Measurements from ENCODE around the gene MAP3K15. TPM values are rescaled to one million over a fixed set of nuclear protein-coding genes. Genes with fewer than 3 reads are reported as not detected.
"Not testable (repeated sequence)": the region's sequence is repeated elsewhere in the genome, so short reads cannot be mapped to it uniquely, and the experiment has no call there.

Gene MAP3K15
- total RNA-seq, 1 donor from 2014 or later = 0.17 TPM

DNA sequence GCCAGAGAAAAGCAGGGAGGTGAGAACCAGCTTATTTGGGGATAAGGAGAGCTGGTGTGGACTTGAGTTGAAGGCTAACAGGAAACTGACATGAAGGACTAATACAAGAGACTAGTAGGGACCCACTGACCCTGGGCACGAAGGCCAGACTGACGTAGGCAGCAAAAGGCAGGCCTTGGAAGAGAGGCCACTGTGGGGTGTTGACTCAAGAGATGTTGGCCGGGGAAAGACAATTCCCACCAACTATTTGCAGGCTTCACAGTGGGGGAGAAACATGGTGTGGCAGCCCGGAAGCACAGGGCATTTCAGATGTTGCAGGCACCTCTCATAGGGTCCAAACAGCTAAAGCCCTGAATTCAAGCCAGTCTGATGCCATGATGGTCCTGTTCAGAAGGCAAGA lies 24.4 kb upstream of the MAP3K15 start:
- no peak for DNase-seq

DNA sequence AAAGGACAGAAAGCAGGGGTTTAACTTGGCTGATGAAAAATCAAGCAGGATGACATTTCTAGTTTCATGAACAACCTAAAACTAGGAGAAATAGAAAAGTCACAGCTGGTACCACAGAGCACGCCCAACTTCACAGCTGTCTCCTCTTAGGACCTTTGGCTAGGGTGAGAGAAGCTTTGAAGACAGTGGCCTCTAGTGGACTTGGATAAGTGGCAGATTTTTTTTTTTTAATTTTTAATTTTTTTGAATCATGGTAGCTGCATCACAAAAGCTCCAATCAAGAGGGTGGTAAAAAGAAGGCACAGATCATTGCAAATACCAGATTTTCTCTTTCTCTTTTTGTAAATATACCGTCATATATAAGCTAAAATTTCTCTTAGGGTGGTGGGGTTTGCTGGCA lies 20.2 kb upstream of the MAP3K15 start:
- DNase-seq = peak; percentile 32

DNA sequence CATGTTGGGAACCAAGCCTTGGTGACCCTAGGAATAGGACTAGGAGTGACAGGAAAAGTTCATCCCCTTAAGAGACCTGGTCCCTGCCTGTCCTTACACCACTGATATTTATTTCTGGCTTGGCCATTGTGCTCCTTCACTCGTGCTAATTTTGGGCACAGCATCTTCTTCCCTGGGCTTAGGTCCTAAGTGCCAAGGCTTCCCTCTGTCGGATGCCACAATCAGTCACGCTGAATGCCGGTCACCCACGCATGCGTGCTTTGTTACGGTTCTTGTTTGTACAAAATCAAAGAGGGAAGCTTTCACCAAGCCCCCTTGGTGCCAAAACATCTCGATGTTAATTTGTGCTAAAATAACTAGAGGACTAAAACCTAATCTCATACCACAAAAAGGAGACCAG lies 17.4 kb upstream of the MAP3K15 start:
- DNase-seq = no peak

DNA sequence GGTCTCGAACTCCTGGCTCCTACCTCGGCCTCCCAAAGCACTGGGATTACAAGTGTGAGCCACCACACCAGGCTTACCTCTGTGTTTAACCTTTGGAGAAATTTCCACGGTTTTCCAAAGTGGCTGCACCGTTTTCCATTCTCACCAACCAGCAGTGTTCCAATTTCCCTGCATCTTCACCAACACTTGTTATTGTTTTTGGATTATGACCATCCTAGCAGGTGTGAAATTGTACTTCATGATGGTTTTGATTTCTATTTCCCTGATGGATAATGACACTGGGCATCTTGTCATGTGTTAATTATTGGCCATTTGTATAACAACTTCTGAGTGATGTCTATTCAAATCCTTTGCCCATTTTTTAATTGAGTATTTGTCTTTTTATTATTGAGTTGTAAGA lies 2.7 kb upstream of the MAP3K15 start:
- no peak for DNase-seq

DNA sequence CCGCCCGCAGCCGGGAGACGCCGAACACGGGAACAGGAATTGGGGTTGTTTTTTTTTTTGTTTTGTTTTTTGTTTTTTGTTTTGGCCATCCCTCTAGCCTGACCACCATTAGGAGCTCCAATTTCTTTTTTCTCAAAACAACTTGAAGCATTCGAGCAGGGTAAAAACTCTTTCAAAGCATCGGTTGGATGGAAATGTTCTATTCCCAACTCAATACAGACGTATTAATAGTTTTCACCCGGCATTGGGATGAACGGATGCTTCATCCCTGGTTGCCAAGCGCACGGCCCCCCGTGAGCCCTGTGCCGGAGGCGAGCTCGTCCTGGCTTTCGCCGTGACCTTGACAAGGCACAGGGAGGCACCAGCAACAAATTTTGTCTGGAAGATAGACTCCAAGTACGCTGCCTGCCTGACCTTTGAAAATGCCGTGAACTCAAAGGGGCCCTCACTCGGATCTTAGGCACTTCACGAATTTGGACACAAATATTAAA lies 352 bp upstream of the MAP3K15 start:
- DNase-seq = no peak

DNA sequence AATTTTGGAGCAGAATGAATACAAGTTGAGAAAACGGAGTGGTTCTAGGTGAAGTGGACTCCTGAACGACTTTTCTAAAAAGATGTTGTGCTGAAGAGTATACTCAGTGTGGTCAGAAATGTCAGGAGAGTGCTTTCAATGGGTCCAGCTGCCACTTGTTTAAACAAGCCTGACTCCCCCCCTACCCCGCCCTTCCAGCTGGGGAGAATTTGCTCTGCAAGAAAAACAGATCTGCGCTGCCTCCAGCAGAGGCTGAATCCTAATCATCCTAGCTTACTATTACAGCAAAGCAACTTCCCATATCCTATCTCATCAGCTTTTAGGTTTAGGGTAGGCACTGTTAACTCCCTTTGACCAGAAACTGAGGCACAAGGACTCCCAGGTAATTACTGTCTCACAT lies 1.9 kb downstream of the MAP3K15 start:
- DNase-seq = no peak

DNA sequence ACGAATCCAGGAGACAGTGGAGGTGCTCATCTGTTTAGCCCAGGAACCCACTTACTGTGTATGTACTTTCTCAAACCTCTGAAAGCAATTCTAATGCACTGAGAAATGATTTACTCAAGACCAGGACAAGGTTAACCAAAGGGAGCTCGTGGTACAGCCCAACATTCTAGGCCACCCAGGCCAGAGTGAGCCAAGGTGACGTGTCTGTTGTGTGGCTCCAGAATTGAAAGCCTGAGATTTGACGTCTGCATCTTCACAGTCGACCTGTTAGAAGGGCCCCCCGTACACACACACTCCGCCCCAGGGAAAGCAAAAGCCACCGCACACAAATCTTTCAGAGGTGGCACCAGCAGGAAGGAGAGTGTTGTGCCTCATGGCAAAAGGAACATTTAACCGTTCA lies 2.3 kb downstream of the MAP3K15 start:
- DNase-seq = no peak

DNA sequence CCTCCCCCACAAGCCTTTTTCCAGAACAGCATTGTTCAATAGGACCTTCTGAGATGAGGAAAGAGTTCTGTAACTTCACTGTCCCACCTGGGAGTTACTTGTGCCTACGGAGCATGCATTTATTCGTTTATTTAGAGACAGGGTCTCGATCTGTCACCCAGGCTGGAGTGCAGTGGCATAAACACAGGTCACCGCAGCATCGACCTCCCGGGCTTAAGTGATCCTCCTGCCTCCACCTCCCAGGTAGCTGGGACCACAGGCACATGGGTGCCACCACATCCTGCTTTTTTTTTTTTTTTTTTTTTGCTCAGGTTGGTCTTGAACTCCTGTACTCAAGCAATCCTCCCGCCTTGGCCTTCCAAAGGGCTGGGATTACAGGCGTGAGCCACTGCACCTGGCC lies 2.9 kb downstream of the MAP3K15 start:
- no peak for DNase-seq

DNA sequence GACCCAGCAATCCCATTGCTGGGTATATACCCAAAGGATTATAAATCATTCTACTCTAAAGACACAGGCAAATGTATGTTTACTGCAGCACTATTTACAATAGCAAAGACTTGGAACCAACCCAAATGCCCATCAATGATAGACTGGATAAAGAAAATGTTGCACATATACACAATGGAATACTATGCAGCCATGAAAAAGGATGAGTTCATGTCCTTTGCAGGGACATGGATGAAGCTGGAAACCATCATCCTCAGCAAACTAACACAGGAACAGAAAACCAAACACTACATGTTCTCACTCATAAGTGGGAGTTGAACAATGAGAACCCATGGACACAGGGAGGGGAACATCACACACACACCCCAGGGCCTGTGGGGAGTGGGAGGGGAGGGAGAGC lies 3.5 kb downstream of the MAP3K15 start:
- not testable (repeated sequence) for DNase-seq

DNA sequence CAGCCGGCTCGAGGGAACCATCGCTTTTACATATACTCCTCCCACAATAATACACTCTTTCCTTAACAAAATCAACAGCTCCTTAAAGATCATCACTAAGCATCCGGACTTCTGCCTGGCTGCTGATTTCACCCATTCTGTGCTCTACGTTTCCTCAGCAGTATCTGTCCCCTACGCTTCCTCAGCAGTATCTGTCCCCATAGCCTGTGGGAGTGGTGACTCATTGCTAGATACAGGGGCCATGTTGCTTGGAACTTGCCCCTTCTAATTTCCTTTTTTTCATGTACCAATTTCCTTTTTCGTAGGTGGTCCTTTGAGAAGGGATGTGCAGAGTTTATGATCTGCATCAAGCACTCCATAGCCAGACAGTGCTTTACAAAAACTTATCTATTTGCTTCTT lies 18.6 kb downstream of the MAP3K15 start:
- no peak for DNase-seq

DNA sequence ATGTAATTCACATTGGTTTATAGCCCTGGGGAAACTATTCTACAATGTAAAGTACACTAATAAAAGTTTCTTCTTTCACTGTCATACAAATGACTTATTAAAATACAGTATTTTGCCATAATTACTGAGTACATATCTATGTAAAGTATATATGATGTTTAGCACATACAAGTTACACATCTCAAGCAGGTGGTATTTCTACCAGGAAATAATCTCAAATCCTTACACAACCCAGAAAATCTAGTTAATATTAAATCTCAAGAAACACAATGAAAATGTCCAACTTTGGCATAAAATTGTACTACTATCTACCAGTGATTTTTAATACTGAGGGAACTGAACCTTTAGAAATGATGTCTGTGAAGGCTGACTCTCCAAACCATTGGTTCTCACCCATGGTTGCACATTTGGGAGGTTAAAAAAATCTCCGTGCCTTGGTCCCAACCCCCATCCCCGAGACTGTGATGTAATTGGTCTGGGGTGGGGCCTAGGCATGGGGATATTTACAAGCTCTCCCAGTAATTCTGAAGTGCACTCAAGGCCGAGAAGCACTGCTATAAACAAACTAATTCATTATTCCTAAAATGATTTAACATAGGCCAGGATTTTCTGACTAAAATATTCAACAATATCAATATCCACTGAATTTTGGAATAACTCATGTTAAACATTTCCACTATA lies 27.6 kb downstream of the MAP3K15 start:
- DNase-seq = no peak

DNA sequence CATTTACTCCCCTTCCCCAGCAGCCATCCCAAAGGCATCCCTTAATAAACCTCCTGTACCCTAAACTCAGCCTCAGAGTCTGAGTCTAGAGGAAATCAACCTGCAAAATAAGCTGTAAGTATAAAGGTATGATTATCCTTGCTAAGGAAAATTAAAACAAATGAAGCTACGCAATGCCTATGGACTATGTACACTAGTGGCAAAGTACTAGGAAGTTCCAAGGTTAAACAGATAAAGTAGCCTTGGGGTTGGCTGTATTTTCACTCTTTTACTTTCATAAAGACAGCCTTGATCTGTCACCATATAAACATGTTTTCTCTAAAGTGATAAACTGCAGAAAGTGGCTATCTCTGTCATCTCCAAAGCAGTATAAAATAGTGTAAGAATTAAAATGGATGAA lies 35.9 kb downstream of the MAP3K15 start:
- no peak for DNase-seq

DNA sequence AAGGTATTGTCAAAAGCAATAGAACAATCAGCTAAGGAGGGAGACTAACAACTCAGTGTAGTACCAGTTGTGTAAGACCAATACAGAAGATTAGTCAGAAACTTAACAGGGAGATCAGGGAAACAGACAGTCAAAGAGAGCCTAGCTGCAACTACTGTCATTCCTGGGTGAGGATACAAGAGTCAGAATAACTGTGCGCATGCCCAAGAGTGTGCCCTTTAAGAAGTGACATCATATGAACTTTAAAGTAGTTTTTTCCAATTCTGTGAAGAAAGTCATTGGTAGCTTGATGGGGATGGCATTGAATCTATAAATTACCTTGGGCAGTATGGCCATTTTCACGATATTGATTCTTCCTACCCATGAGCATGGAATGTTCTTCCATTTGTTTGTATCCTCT lies 46.9 kb downstream of the MAP3K15 start:
- DNase-seq = not testable (repeated sequence)

DNA sequence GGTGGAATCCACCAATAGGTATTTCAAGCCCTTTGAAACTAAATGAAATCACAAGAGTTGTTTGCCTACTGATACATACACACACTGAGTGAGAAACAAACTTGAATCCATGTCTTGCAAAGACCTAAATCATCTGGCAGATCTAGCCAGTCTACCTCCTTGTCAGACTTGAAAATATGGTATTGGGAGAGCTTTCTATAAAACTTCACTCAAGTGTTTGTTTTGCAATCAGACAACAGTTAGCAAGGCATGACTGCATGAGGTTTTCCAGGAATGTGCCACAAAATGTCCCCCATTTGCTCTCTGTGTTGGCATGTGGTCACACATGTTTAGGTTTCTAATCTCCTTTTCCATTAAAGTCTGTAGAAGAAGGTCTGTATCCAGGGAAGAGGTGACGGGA lies 52.4 kb downstream of the MAP3K15 start:
- no peak for DNase-seq

DNA sequence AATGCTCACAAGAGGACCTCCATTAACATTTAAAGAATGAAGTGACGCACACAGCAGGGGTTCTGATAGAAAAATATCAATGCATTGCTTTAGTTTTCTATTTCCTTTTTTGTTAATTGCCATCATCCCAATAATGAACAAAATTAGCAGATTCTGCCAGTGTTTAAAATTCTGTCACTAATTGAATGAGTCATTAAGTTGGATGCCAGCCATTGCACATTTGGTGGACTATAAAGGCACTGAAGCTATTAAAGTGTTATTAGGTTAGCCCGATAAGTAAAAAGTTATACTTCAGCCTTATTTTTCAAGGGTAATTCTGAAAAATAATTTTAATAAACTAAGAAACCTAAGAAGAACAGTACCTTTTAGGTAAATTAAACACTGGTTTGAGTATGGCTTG lies 53.1 kb downstream of the MAP3K15 start:
- DNase-seq = no peak

DNA sequence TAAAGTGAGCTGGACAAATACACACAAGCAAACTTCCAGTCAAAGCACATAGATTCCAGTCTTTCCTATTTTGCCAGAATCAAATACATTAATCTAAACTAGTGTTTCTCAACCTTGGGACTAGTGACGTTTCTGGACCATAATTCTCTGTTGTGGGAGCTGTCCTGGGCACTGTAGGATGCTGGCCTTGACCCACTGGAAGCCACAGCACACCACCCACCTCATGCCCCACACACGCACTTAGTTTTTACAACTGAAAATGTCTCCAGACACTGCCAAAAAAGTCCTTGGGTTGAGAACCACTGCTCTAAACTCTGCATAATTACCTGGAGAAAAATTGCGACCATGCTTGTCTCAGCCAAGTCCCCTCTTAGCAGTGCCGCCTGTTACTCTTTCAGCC lies 57.6 kb downstream of the MAP3K15 start:
- DNase-seq = no peak

DNA sequence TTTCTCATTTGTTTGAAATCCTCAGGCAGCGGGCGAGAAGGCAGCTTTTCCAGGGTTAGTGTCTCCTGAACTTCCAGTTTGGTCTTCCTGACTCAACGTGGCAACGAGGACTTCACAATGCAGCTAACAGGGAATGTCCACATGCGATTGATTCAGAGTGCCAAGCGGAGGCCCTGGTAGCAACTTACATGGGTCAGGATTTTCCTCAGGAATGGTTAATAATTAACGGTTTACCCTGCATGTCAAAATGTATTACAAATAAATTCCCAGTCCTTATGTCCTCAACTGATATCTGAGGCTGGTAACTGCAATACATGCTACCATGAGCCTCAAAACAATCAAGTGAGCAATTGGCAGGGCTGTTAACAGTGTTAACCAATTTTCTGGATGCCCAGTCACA lies 67.2 kb downstream of the MAP3K15 start:
- DNase-seq = no peak

DNA sequence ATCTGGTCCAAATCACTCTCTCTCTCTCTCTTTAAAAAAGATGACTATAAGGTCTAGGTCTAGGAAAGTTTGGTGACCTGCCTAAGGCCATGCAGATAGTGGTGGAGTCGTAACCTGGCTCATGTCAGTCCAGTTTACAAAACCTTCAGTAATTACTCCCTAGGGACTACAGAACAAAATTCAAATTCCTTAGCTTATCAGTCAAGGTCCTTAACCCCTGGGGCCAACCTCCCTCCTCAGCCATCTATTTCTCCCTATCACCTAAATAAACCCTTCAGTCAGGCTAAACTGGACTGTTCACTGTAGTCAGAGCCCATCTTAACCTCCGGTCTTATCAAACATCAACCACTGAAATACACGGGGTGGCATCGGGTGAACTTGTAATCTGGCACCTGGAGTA lies 68.9 kb downstream of the MAP3K15 start:
- no peak for DNase-seq

DNA sequence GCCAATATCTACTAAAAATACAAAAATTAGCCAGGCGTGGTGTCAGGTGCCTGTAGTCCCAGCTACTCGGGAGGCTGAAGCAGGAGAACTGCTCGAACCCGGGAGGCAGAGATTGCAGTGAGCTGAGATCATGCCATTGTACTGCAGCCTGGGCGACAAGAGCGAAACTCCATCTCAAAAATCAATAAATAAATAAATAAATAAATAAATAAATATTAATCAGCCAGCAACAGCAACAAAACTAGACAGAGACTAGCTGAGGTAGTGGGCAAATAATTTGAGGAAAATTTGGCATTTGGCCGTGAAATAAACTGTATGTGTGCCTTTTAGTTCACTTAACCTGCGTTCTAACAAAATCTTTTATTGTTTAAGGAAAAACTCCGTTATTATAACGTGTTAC lies 69.5 kb downstream of the MAP3K15 start:
- not testable (repeated sequence) for DNase-seq

DNA sequence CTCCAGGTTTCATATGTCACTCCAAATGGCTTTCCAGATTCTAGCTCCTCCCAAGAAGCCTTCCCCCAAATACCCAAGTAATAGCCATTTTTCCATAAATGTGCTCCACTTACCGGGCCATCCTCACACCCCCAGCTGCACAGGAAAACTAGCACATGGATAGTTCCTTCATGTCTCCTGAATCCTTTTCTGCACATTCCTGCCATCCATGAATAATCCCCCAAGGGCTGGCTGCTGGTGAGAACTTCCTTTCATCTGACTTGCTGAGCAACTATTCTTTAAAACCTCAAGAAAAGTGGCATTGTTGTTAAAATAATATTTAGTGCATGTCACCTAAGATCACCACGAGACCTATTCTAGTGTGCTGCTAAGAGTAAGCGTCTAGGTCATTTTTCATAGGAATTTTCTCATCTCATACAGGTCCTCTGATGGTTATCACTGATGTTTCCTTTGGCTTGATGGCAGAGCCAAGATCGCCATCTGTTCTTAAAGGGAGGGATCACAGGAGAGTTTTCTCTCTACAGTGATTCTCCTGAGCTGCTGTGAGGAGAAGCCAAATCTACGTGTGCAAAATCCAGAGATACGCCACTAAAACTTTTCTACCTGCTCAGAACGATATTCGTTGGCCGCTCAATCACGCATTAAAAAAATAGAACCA lies 71.3 kb downstream of the MAP3K15 start:
- no peak for DNase-seq

DNA sequence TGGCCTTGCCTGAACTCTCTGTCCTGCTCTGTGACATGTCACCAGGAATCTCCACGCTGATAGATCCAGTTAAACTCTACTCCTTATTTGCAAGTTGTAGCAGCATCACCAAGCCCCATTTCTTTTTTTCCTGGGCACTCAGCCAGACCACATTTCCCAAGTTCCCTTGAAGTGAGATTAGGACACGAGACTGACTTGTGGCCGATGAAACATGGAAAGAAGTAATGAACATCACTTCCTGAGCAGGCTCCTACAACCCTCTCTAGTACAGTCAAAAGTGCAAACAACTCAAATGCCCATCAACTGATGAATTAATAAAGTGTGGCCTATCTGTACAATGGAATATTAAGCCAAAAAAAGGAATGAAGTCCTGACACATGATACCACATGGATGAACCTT lies 74.6 kb downstream of the MAP3K15 start:
- DNase-seq = no peak

DNA sequence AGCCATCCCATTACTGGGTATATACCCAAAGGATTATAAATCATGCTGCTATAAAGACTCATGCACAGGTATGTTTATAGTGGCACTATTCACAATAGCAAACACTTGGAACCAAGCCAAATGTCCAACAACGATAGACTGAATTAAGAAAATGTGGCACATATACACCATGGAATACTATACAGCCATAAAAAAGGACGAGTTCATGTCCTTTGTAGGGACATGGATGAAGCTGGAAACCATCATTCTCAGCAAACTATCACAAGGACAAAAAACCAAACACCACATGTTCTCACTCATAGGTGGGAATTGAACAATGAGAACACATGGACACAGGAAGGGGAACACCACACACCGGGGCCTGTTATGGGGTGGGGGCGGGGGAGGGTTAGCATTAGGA lies 92.6 kb downstream of the MAP3K15 start:
- not testable (repeated sequence) for DNase-seq

DNA sequence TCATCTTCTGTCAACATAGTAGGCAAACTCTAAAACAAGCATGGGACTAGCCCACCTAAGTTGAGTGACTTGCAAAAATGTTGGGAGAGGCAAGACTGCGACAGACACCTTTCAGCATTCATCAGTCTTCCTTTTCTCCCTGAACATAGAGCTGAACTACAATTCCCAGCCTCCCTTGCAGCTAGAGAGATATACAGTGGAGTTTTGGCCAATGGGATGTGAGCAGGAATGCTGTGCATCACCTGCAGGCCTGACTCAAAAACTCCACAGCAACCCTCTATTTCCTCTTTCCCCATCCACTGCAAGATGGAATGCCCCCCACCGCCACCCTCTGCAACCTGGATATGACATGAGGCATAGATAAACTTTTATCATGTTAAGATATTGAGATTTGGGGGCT lies 105.0 kb downstream of the MAP3K15 start:
- DNase-seq = no peak

DNA sequence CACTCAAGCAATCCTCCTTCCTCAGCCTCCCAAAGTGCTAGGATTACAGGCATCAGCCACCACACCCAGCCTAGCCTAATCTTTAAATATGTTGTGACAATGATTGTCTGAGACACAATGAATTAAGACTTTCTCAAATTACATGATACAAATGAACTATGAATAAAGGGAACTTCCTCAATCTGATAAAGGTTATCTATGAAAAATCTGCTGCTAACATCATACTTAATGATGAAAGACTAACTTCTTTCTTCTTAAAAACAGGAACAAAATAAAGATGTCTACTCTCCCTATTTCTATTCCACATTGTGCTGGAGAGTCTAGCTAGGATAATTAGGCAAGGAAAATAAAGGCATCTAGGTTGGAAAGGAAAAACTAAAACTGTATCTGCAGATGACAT lies 111.6 kb downstream of the MAP3K15 start:
- DNase-seq = no peak

DNA sequence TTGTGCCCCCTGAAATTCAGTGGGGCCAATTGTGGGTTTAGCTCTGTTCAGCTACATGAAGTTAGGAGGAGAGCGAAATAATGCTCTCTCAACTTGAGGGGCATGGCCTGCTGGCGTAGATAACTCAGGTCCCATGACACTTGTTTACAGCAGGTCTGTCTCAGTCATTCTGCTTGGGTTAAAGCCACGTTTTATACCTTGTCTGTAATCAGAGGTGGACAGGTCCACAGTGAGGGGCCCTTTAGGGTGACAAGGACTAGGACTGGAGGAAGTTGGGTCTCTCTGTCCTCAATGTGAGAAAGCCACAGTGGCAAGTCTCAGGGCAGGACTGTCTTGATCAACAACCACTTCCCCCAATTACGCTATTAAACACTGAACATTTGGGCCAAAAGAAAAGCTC lies 122.6 kb downstream of the MAP3K15 start:
- DNase-seq = no peak
